A172 (cell line): ENCODE data around the gene CACNA1I. TPM values are rescaled to one million over a fixed set of nuclear protein-coding genes. Genes with fewer than 3 reads are reported as not detected.
A peak's percentile ranks its signal among the peaks of the same experiment; 100 is the strongest.

Experiments used
- DNase-seq: peaks from one replicate; pipeline ENCODE4 v3.0.0-alpha.2; 2015; ENCODE audit warnings: low spot score
- total RNA-seq: library from RNA; depleted of rRNA; stranded (reverse); fragments of >200 nt; shearing (Covaris generic); gene quantifications from 2 replicates; pipeline ENCODE4 v1.2.3, GENCODE V29; 2014

Gene CACNA1I
- total RNA-seq, 1 experiment from 2014 or later = 0.02 TPM

DNA sequence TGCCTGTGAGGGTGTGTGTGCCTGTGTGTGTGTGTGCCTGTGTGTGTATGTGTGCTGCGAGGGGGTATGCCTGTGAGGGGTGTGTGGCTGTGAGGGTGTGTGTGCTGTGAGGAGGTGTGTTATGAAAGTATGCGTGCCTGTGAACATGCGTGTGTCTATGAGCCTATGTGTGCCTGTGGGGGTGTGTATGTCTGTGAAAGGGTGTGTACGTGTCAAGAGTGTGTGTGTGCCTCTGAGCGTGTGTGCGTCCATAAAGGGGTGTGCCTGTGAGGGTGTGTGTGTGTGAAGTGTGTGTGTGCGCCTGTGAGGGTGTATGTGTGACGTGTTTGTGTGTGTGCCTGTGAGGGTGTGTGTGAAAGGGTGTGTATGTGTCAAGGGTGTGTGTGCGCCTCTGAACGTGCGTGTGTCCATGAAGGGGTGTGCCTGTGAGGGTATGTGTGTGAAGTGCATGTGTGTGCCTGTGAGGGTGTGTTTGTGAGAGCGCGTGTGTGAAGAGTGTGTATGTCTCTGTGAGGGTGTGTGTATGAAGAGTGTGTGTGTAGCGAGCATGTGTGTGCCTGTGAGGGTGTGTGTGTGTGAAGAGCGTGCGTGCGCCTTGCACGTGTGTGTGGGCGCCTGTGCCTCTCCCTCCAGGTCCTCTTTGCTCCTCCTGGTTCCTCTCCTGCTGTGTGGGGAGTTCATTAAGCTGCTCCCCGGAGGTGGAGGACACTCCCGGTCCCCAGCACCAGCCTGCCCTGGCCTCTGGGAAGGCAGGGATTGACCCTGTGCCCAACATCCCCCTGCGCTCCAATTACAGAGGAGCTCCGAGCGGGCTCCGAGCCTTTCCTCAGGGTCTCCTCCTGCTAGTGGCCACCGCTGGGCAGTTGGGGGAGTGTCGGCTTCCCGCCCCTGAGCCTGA is 53.3 kb downstream of the CACNA1I start:
- DNase-seq = no peak

DNA sequence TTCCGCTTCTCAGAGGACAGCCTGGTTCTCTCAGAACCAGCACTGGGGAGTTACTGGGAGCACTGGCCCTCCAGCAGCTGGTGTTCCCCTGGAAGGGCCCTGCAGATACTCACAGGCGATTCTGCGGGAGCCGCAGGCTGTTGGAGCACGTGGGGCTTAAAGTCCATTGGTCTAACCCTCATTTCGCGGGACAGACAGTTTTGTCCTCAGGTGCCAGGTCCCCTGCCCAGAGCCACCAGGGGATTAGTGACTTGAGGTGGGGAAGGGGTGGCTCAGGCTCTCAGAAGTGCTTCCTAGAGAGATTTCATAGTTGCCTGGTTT is 53.9 kb downstream of the CACNA1I start:
- DNase-seq = no peak

DNA sequence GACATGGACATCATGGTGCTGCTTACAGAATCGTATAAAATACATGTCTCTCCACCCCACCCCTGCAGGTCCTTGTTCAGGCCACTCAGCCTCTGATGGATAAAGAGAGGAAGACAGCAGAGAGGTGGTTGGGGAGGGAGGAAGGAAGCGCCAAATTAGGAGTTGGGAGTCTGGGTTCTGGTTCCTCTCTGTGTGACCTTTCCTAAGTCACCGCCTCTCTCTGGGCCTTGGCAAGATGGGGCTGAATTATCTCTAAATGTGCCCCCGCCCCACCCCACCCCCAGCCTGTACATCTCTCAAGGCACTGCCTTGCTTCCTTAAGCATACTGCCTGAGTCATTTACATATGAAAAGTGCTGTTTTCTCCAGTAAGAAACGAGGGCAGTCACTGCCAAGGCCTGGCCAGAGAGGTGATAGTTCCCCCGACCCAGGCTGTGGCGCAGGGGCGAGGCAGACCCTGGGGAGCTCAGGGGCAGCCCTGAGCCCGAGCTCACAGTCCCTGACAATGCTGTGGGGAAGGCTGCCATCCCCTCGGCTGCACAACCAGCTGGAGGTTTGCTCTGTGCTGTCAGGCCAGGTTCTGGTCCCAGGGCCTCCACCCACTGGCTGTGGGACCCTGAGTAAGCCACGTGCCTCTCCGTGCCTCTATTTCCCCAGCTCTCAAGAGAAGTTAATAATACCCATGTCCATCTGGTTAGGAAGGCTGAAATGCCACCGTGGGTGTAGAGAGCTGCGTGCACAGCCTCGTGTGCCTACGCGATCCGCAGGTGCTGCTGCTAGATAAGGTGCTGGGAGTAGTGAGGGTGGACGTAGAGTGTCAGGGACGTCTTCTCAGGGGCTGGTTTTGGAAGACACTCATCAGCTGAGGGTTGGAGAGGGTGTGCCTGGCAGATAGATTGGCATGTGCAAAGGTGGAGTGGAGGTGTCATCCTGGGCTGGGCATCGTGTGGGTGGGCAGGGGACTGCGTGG is 55.3 kb downstream of the CACNA1I start:
- no peak for DNase-seq

DNA sequence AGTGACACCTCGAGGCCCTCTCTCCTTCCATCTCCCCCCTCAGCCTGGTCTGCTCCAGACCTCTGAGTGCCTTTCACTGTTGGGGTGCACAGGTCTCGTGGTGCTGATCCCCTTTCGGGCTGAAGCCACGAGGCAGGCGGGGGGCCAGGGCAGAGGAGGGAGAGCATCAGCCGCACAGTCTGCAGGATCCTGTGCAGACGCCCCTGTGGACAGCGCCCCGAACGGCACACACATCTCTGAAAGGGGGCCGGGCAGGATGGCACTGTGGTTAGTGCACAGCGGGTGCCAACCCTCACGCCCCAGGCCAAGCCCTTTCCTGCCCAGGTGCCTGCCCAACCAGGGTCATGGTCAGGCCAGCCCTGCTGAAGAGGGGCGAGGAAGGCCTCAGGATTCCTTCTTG is 56.7 kb downstream of the CACNA1I start:
- DNase-seq = no peak

GRCh38 chr22:39627865-39628562 is 57.5 kb downstream of the CACNA1I start:
- no peak for DNase-seq

- DNase-seq = no peak
Observed at GRCh38 chr22:39628563-39629080, 58.1 kb downstream of the CACNA1I start.

- DNase-seq = no peak
Observed at GRCh38 chr22:39629851-39630250, 59.3 kb downstream of the CACNA1I start.

- DNase-seq = no peak
Observed at GRCh38 chr22:39630721-39631120, 60.2 kb downstream of the CACNA1I start.

GRCh38 chr22:39631381-39632286 is 61.1 kb downstream of the CACNA1I start:
- no peak for DNase-seq

DNA sequence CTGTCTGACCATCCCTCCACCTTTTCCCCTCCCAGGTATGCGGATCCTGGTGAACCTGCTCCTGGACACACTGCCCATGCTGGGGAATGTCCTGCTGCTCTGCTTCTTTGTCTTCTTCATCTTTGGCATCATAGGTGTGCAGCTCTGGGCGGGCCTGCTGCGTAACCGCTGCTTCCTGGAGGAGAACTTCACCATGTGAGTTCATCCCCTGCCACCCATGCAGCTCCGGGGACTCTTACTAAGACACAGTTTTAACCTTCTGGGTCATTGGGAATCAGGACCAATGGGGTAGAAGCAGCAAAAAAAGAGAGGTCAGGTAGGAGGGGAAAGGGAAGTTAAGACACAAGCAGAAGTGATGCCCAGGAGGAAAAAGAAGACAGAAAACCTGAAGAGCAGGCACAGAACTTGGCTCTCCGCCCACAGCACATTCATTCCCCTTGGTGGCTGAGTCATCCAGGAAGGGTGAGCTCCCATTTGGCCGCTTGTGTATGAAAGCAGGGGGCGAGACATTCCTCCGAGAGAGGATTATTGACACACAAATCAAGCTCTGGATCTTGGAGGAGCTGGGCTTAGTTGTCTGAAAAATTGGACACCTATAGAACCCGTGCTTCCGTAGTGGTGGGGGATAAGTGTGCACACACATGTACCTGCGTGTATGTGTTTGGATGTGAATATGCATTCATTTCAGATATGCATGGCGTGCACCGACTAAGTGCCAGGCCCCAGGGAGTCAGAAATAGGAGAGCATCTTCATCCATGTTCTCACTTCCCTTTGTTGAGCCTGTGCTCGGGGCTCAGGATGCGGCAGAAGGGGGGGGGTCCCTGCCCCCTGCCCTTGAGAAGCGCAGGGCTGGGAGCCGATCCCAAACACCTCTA is 64.2 kb downstream of the CACNA1I start:
- DNase-seq = peak; percentile 83

- no peak for DNase-seq
Observed at GRCh38 chr22:39635719-39636118, 65.2 kb downstream of the CACNA1I start.

- no peak for DNase-seq
Observed at GRCh38 chr22:39638958-39639357, 68.4 kb downstream of the CACNA1I start.

- DNase-seq = no peak
Observed at GRCh38 chr22:39641660-39642310, 71.2 kb downstream of the CACNA1I start.

DNA sequence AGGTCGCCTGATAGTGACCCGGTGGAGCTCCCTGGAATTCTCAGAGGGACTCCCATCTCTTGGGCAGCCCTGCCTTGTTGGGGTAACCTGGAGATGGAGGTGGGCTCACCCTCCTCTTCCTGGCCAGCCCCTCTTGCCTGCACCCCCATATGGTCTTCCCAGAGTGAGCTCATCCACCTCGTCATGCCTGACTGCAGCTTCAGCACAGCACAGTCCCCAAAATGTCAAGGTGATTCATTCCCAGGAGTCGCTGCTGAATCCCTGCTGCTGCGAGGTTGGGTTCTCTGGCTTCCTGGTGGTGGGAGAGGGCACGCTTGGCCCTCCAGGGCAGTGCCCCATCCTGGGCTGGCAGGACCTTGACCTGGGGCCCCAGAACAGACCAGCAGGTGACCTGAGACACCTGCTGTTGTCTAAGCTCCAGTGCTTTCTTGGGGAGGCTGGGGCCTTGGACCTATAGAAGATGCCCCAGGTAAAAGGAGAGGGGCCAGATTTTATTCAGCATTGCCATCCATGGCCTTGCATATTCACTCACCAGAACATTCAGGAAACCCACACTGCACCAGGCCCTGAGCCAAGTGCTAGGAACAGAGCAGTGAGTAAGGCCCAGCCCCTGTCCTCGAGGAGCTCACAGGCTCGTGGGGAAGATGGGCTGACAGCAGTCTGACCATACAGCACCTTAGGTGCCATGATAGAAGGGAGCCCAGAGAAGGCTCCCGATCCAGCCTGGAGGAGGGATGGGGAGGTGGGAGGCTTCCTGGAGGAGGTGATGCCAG is 72.9 kb downstream of the CACNA1I start:
- DNase-seq = no peak

GRCh38 chr22:39645532-39645931 is 75.0 kb downstream of the CACNA1I start:
- no peak for DNase-seq

- no peak for DNase-seq
Observed at GRCh38 chr22:39646398-39647063, 76.0 kb downstream of the CACNA1I start.

- no peak for DNase-seq
Observed at GRCh38 chr22:39647836-39648629, 77.5 kb downstream of the CACNA1I start.
